Heart left ventricle (tissue), 16 donors: ENCODE measurements around the gene IL4R. TPM values are rescaled to one million over a fixed set of nuclear protein-coding genes. Genes with fewer than 3 reads are reported as not detected.

Experiments
- ATAC-seq, 4 donors: fragments of 200-7000 bp; cut with Tn5 transposase; one replicate each; pipeline ENCODE4 v1.9.1; 2020 to 2022; ENCODE audit warnings: moderate library complexity in 4 of 4, mild to moderate bottlenecking in 3 of 4, moderate number of reproducible peaks in 1 of 4
- DNase-seq, 5 donors: peaks; one replicate each; pipeline ENCODE4 v3.0.0-alpha.2; 2020
- H3K27ac ChIP-seq, 12 donors: fragments of 200-600 bp; sonication (generic) in 4 of 12; one replicate each; pipeline versions ENCODE4 v1.5.0 to v1.8.0; 2016 to 2022; ENCODE audit warnings: mild to moderate bottlenecking in 2 of 12
- H3K27me3 ChIP-seq, 9 donors: fragments of 200-600 bp; sonication (generic) in 2 of 9; one replicate each; pipeline versions ENCODE4 v1.5.1 to v1.8.0; 2016 to 2022; ENCODE audit warnings: mild to moderate bottlenecking in 3 of 9
- H3K36me3 ChIP-seq, 9 donors: fragments of 200-600 bp; sonication (generic) in 2 of 9; one replicate each; pipeline versions ENCODE4 v1.5.0 to v1.8.0; 2018 to 2022; ENCODE audit warnings: mild to moderate bottlenecking in 2 of 9
- H3K4me1 ChIP-seq, 12 donors: fragments of 200-600 bp; sonication (generic) in 4 of 12; one replicate each; pipeline versions ENCODE4 v1.5.0 to v1.8.0; 2016 to 2022; ENCODE audit warnings: mild to moderate bottlenecking in 3 of 12
- H3K4me3 ChIP-seq, 12 donors: fragments of 200-600 bp; sonication (generic) in 4 of 12; one replicate each; pipeline versions ENCODE4 v1.5.0 to v1.8.0; 2017 to 2022; ENCODE audit warnings: mild to moderate bottlenecking in 9 of 12, moderate library complexity in 4 of 12
- H3K9me3 ChIP-seq, 12 donors: fragments of 200-600 bp; sonication (generic) in 4 of 12; one replicate each; pipeline versions ENCODE4 v1.5.0 to v1.8.0; 2016 to 2022; ENCODE audit warnings: mild to moderate bottlenecking in 1 of 12
- POLR2A ChIP-seq, 2 donors: fragments of 450-650 bp; IDR thresholded peaks; one replicate each; pipeline ENCODE4 v1.6.1; 2017; ENCODE audit warnings: antibody characterized with exemption in 2 of 2, mild to moderate bottlenecking in 2 of 2, moderate library complexity in 2 of 2
- WGBS, 4 donors: extraction: QIAGEN DNeasy Blood & Tissue Kit in 2 of 4; methylation state at CpG; one replicate each; pipeline versions ENCODE4 v1.1.5 to v1.1.7; 2013 to 2018; 5-methylcytosine and 5-hydroxymethylcytosine counted together
- intact Hi-C, 10 donors: fragments of 100-400 bp; cut with DNase I; formaldehyde crosslinking; loops; one replicate each; pipeline versions ENCODE4 v1.11.1 to v1.14.2; 2022
- polyA plus RNA-seq, 2 donors: library from polyadenylated mRNA; stranded (reverse); fragments of 200-250 nt; gene quantifications; one replicate each; pipeline ENCODE4 v1.2.3, GENCODE V29; 2013
- total RNA-seq, 9 donors: library from RNA; depleted of rRNA in 2 of 9; stranded (reverse); fragments of >200 nt in 2 of 9; fragmentation: NEBNext Ultra II Directional in 3 of 9; extraction: Animal tissue kit (Norgen Biotek cat#: 25700) in 3 of 9; gene quantifications; one replicate each; pipeline versions ENCODE4 v1.1.0 to v1.2.4, GENCODE V29; 2016 to 2023
- TF ChIP-seq, protein P1 (sequence below), 12 donors: fragments of 200-600 bp; sonication (generic) in 4 of 12; IDR thresholded peaks; one replicate each; pipeline versions ENCODE4 v1.5.0 to v1.8.0; 2018 to 2022; ENCODE audit warnings: antibody characterized with exemption in 12 of 12, mild to moderate bottlenecking in 5 of 12
- donor health status: ischemic (EF 13 %, LVEDD 7.1; RV severe dilation, severe dysfunction).
- donor health status: healthy with polysubstance abuse.
- donor health status: DM: no; HTN: yes; CAD: no.
- donor health status: DM: no; HTN: no; CAD: no.
- donor health status: ischemic (EF 25% LVEDD 6.9; RV normal size, moderate dysfunction).
- donor health status: ischemic (EF 25% LVEDD 5.7; RV mildly dilated, moderate dysfunction).
- donor health status: healthy.
- donor health status: DM: yes; HTN: yes; CAD: no.
- donor health status: ischemic (EF 35%, LVEDD 5.7; RV mildly dilated, moderate dysfunction).
- donor health status: nonischemic (EF 11% LVEDD 7.7; RV severe dilation, severe dysfunction).
- donor health status: DM: yes; HTN: yes; CAD: no.
- donor health status: PGD.
- donor health status: ischemic (EF 29% LVEDD 5.4; RV normal size, mild dysfunction).
- donor health status: nonischemic (EF 23%, LVEDD 6.1; RV moderate dilation, normal function).

IL4R gene
- total and polyA plus RNA-seq, 11 donors: 5.8 to 47.4 (median 8.2) TPM

DNA sequence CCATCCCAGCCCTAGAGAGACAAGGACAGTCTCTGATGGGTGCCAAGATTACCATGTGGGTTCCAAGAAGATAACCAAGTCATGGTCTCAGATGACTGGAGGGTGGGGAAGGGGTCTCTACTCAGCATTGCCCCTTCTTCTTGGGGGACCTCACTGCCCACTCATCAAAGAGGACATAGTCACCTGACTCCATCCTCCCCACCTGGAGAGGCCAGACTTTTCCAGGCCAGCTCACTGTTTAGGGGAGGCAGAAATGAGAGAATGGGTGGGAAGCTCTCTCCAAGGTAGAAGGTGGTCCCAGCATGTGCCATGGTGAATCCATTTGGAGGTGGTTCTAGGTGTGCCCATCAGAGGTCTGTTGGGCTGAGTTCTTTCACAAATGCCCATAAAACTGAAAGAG, 67.5 kb downstream of the IL4R start:
- H3K27ac ChIP-seq: no peak overlapping the region
- H3K27me3 ChIP-seq: no peaks in the 10 kb centered on the region
- ATAC-seq: no peak
- intact Hi-C loops: no loop called here
- H3K4me3 ChIP-seq: no peak overlapping the region
- H3K36me3 ChIP-seq: no peaks in the 10 kb centered on the region
- peaks cover 0 to 14% (median 0%) of the 10 kb centered on the region in 12 donors for H3K9me3 ChIP-seq
- DNase-seq: no peak
- TF ChIP-seq, protein P1, sequence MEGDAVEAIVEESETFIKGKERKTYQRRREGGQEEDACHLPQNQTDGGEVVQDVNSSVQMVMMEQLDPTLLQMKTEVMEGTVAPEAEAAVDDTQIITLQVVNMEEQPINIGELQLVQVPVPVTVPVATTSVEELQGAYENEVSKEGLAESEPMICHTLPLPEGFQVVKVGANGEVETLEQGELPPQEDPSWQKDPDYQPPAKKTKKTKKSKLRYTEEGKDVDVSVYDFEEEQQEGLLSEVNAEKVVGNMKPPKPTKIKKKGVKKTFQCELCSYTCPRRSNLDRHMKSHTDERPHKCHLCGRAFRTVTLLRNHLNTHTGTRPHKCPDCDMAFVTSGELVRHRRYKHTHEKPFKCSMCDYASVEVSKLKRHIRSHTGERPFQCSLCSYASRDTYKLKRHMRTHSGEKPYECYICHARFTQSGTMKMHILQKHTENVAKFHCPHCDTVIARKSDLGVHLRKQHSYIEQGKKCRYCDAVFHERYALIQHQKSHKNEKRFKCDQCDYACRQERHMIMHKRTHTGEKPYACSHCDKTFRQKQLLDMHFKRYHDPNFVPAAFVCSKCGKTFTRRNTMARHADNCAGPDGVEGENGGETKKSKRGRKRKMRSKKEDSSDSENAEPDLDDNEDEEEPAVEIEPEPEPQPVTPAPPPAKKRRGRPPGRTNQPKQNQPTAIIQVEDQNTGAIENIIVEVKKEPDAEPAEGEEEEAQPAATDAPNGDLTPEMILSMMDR (IDR thresholded peaks at IDR 0.05): no peak
- TF ChIP-seq POLR2A (IDR thresholded peaks at IDR 0.05): no peak
- H3K4me1 ChIP-seq: peaks cover 0 to 41% (median 0%) of the 10 kb centered on the region in 12 donors

DNA sequence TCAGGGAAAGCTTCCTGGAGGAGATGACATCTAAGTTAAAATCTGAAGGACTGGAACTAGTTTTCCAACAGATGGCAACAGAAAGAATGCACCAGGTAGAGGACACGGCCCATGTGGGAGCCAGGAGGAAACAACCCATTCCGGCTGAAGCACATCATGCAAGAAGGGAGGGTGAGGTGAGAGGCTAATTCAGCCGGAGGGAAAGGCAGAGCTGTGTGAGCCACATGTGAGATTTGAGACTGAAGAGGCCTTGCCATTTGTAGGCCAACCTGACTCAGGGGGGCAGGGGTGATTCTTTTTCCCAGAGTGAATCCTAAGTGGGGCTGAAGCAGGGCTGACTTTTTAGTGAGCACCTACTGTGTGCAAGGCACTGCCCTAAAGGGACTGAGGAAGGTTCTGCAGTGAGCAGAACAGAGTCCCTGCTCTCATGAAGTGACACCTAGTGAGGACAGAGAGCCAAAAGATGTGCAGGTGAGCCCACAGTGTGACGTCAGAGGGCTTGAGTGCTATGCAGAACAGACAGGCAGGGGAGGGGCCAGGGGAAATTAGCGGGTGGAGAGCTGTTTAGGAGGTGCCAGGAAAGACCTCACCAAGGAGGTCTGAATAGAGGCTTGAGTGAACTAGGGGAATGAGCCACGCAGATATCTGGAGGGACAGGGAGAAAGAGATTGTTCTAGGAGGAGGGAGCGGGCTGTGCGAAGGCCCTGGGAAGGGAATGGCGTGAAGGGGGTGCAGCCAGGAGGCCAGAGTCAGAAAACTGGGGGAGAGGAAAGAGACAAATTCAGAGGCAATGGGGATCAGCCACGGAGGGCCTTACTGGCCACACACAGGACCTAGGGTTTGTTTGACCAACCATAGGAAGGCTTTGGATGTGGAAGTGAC, 68.4 kb downstream of the IL4R start:
- H3K36me3 ChIP-seq: no peaks in the 10 kb centered on the region
- DNase-seq (peak in 1 of 5 donors; percentile 8), ATAC-seq (no peak)
- no peak overlapping the region for H3K4me3 ChIP-seq
- 72 to 80% (median 77%) methylated on average over 10 of the region's 10 CpGs for WGBS, 4 donors
- H3K4me1 ChIP-seq: peaks cover 0 to 41% (median 0%) of the 10 kb centered on the region in 12 donors
- no peaks in the 10 kb centered on the region for H3K27me3 ChIP-seq
- peaks cover 0 to 14% (median 0%) of the 10 kb centered on the region in 12 donors for H3K9me3 ChIP-seq
- intact Hi-C loops: no loop called here
- TF ChIP-seq POLR2A (IDR thresholded peaks at IDR 0.05): no peak
- TF ChIP-seq, protein P1 (IDR thresholded peaks at IDR 0.05): no peak
- H3K27ac ChIP-seq: peak overlapping the region in 1 of 12 donors; percentile 88

DNA sequence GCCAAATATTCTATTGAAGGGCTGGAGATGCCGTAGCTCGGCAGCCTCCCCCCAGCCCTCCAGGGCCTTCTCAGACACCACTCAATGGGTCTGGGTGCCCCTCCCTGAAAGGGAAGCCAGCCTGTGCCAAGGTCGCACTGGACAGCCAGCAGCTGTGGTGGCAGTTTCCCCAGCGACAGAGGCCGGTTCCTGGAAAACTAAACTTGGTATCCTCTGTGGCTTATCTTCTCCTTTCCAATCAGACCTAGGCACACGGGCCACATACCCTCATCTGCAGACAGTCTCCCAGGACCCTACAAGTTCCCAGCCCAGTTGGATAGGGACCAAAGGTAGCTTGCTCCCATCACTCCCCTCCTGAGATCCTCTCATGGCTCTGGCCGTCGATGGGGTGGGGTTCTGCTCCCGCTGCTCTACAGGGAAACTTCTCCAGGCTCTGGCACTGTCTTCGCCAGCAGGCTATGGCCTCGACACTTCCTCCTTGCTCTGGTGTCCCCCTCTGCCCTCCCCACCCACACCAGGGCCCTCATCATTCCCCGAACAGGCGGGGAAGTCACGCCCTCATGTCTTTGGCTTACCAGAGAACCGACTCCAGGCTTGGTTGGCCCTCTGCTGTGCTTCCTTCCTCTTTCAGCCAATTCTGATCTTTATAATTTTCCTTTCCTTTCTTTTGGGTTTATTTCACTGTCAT, 69.9 kb downstream of the IL4R start:
- WGBS, 4 donors: 71 to 79% (median 75%) methylated on average over 11 to 15 of the region's 15 CpGs
- DNase-seq: peak; percentile 34 to 74 (median 60)
- Histone ChIP-seq H3K9me3 (peaks cover 0 to 14% (median 0%) of the 10 kb centered on the region in 12 donors), H3K36me3 (no peaks in the 10 kb centered on the region), H3K27ac (peak overlapping the region in 1 of 12 donors; percentile 88), H3K4me3 (no peak overlapping the region), H3K27me3 (peaks cover 0 to 5% (median 0%) of the 10 kb centered on the region in 9 donors), H3K4me1 (peaks cover 0 to 29% (median 0%) of the 10 kb centered on the region in 12 donors)
- no peak for TF ChIP-seq POLR2A (IDR thresholded peaks at IDR 0.05)
- TF ChIP-seq, protein P1 (IDR thresholded peaks at IDR 0.05): no peak
- ATAC-seq: peak in 3 of 4 donors; percentile 59 to 83 (median 79)
- intact Hi-C loops: no loop called here

DNA sequence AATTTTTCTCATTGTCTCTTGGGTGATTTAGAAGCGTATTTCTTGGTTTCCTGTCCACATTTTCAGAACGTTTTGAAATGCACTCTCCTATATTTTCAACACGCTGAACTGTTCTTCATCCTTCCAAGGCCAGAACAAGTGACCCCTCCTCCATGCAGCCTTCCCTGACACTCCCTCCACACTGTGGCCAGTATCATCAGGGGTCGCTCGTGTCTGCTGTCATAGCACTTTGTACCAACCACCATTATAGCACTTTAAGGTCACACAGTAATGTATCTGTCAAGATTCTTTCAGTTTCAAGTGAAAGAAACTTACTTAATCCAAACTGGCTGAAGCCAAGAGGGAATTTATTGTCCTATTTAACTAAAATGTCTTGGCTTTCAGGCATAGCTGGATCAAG, 70.7 kb downstream of the IL4R start:
- Histone ChIP-seq H3K27me3 (peaks cover 0 to 5% (median 0%) of the 10 kb centered on the region in 9 donors), H3K36me3 (no peaks in the 10 kb centered on the region), H3K4me3 (no peak overlapping the region), H3K4me1 (peaks cover 0 to 29% (median 0%) of the 10 kb centered on the region in 12 donors), H3K9me3 (peaks cover 0 to 14% (median 0%) of the 10 kb centered on the region in 12 donors), H3K27ac (peak overlapping the region in 1 of 12 donors; percentile 88)
- no peak for DNase-seq
- intact Hi-C loops: no loop called here
- TF ChIP-seq, protein P1 (IDR thresholded peaks at IDR 0.05): no peak
- TF ChIP-seq POLR2A (IDR thresholded peaks at IDR 0.05): no peak
- WGBS, 4 donors: 59 to 71% (median 69%) methylated on average over 5 of the region's 5 CpGs
- no peak for ATAC-seq
